OCI-LY1 (cell line): Measurements from ENCODE around the gene CNOT2.

ENCODE experiments used
- EZH2 ChIP-seq: fragments of 200-600 bp; sonication (generic), shearing (Covaris generic); IDR thresholded peaks from 2 replicates; pipeline ENCODE4 v1.8.0; 2017; ENCODE audit warnings: borderline replicate concordance, mixed run types, mild to moderate bottlenecking, antibody characterized with exemption, low read length, moderate library complexity, mixed read lengths
- TF ChIP-seq, protein P1 (sequence below): fragments of 200-600 bp; sonication (generic), shearing (Covaris generic); IDR thresholded peaks from 2 replicates; pipeline ENCODE4 v1.5.1; 2017; ENCODE audit warnings: mild to moderate bottlenecking, antibody characterized with exemption, low read length, moderate library complexity, mixed read lengths

DNA sequence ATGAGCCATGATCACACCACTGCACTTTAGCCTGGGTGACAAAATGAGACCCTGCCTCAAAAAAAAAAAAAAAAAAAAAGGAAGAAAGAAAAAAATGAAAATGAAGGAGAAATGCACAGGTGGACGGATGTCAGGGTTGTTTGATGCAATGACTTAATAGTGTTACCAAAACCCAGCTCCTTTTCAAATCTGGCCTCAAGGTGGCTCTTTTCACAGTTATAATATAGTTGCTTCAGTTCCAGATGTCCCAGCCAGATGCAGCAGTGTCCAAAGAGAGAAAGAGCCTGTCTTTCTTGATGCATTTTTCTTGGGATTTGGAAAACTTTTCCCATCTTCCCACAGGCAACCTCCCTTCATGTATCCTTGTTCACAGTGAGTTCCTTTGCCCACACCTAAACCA is 159.4 kb downstream of the CNOT2 start:
- TF ChIP-seq, protein P1, sequence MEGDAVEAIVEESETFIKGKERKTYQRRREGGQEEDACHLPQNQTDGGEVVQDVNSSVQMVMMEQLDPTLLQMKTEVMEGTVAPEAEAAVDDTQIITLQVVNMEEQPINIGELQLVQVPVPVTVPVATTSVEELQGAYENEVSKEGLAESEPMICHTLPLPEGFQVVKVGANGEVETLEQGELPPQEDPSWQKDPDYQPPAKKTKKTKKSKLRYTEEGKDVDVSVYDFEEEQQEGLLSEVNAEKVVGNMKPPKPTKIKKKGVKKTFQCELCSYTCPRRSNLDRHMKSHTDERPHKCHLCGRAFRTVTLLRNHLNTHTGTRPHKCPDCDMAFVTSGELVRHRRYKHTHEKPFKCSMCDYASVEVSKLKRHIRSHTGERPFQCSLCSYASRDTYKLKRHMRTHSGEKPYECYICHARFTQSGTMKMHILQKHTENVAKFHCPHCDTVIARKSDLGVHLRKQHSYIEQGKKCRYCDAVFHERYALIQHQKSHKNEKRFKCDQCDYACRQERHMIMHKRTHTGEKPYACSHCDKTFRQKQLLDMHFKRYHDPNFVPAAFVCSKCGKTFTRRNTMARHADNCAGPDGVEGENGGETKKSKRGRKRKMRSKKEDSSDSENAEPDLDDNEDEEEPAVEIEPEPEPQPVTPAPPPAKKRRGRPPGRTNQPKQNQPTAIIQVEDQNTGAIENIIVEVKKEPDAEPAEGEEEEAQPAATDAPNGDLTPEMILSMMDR: peak; percentile 29; the same call in 1 of the 2 replicates
- TF ChIP-seq EZH2: no peak
